Measurements from ENCODE around the gene SIK3. TPM values are rescaled to one million over a fixed set of nuclear protein-coding genes. Genes with fewer than 3 reads are reported as not detected.

The SIK3 gene
- total RNA-seq, 1 experiment from 2014 or later: 34.4 TPM

DNA sequence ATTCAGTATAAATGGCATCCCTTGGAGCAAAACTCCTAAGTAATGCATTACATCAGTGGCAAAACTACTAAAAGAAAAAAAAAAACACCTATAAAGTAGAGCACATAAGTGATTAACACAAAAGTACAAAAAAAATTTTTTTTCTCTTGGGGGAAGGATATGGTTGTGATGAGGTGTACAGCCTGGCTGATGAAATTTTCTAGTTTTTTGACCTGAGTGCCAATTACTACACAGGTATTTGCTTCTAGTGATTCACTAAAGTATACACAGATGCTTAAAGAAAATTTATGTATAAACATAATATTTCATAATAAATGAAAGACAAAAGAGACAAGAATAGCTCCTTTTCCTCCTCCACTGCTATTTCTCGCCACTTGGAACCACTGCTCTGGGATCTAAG lies 189.0 kb downstream of the SIK3 start:
- Mint-ChIP-seq H3K27me3 (ENCODE audit: low read depth) (no peaks in the 10 kb centered on the region), H3K36me3 (peaks cover 3% of the 10 kb centered on the region; the same call in 1 of the 2 replicates), H3K4me1 (no peaks in the 10 kb centered on the region), H3K9me3 (no peaks in the 10 kb centered on the region), H3K27ac (no peak overlapping the region), H3K4me3 (no peak overlapping the region)
- ATAC-seq (no peak), DNase-seq (ENCODE audit: low spot score) (no peak)
- TF ChIP-seq PRRX2 (CRISPR knock-in tag; IDR thresholded peaks at IDR 0.05): no peak
- TF ChIP-seq SP1 (CRISPR knock-in tag; conservative IDR thresholded peaks at IDR 0.05): no peak
- TF ChIP-seq MYBL2 (CRISPR knock-in tag; IDR thresholded peaks at IDR 0.05): no peak
- TF ChIP-seq, protein P1, sequence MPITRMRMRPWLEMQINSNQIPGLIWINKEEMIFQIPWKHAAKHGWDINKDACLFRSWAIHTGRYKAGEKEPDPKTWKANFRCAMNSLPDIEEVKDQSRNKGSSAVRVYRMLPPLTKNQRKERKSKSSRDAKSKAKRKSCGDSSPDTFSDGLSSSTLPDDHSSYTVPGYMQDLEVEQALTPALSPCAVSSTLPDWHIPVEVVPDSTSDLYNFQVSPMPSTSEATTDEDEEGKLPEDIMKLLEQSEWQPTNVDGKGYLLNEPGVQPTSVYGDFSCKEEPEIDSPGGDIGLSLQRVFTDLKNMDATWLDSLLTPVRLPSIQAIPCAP (CRISPR knock-in tag; IDR thresholded peaks at IDR 0.05): no peak
- TF ChIP-seq NFATC4 (CRISPR knock-in tag; IDR thresholded peaks at IDR 0.05): no peak
- TF ChIP-seq ZNF138 (CRISPR knock-in tag; conservative IDR thresholded peaks at IDR 0.05): no peak
- no peak for TF ChIP-seq SMAD3 (CRISPR knock-in tag; IDR thresholded peaks at IDR 0.05; ENCODE audit: borderline replicate concordance)
- TF ChIP-seq FOXP1 (CRISPR knock-in tag; IDR thresholded peaks at IDR 0.05; ENCODE audit: borderline replicate concordance): no peak
- TF ChIP-seq CREB1 (CRISPR knock-in tag; IDR thresholded peaks at IDR 0.05): no peak
- TF ChIP-seq, protein P2, sequence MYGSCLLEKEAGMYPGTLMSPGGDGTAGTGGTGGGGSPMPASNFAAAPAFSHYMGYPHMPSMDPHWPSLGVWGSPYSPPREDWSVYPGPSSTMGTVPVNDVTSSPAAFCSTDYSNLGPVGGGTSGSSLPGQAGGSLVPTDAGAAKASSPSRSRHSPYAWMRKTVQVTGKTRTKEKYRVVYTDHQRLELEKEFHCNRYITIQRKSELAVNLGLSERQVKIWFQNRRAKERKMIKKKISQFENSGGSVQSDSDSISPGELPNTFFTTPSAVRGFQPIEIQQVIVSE (CRISPR knock-in tag; IDR thresholded peaks at IDR 0.05; ENCODE audit: borderline replicate concordance): no peak
- no peak for TF ChIP-seq RORB (CRISPR knock-in tag; IDR thresholded peaks at IDR 0.05)
- TF ChIP-seq, protein P3, sequence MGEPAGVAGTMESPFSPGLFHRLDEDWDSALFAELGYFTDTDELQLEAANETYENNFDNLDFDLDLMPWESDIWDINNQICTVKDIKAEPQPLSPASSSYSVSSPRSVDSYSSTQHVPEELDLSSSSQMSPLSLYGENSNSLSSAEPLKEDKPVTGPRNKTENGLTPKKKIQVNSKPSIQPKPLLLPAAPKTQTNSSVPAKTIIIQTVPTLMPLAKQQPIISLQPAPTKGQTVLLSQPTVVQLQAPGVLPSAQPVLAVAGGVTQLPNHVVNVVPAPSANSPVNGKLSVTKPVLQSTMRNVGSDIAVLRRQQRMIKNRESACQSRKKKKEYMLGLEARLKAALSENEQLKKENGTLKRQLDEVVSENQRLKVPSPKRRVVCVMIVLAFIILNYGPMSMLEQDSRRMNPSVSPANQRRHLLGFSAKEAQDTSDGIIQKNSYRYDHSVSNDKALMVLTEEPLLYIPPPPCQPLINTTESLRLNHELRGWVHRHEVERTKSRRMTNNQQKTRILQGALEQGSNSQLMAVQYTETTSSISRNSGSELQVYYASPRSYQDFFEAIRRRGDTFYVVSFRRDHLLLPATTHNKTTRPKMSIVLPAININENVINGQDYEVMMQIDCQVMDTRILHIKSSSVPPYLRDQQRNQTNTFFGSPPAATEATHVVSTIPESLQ (CRISPR knock-in tag; IDR thresholded peaks at IDR 0.05): no peak
- no peak for TF ChIP-seq GTF2I (CRISPR knock-in tag; conservative IDR thresholded peaks at IDR 0.05)
- TF ChIP-seq, protein P4, sequence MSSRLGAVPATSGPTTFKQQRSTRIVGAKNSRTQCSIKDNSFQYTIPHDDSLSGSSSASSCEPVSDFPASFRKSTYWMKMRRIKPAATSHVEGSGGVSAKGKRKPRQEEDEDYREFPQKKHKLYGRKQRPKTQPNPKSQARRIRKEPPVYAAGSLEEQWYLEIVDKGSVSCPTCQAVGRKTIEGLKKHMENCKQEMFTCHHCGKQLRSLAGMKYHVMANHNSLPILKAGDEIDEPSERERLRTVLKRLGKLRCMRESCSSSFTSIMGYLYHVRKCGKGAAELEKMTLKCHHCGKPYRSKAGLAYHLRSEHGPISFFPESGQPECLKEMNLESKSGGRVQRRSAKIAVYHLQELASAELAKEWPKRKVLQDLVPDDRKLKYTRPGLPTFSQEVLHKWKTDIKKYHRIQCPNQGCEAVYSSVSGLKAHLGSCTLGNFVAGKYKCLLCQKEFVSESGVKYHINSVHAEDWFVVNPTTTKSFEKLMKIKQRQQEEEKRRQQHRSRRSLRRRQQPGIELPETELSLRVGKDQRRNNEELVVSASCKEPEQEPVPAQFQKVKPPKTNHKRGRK (CRISPR knock-in tag; IDR thresholded peaks at IDR 0.05; ENCODE audit: borderline replicate concordance): no peak
- TF ChIP-seq, protein P5, sequence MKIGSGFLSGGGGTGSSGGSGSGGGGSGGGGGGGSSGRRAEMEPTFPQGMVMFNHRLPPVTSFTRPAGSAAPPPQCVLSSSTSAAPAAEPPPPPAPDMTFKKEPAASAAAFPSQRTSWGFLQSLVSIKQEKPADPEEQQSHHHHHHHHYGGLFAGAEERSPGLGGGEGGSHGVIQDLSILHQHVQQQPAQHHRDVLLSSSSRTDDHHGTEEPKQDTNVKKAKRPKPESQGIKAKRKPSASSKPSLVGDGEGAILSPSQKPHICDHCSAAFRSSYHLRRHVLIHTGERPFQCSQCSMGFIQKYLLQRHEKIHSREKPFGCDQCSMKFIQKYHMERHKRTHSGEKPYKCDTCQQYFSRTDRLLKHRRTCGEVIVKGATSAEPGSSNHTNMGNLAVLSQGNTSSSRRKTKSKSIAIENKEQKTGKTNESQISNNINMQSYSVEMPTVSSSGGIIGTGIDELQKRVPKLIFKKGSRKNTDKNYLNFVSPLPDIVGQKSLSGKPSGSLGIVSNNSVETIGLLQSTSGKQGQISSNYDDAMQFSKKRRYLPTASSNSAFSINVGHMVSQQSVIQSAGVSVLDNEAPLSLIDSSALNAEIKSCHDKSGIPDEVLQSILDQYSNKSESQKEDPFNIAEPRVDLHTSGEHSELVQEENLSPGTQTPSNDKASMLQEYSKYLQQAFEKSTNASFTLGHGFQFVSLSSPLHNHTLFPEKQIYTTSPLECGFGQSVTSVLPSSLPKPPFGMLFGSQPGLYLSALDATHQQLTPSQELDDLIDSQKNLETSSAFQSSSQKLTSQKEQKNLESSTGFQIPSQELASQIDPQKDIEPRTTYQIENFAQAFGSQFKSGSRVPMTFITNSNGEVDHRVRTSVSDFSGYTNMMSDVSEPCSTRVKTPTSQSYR (CRISPR knock-in tag; IDR thresholded peaks at IDR 0.05): no peak
- TF ChIP-seq, protein P6, sequence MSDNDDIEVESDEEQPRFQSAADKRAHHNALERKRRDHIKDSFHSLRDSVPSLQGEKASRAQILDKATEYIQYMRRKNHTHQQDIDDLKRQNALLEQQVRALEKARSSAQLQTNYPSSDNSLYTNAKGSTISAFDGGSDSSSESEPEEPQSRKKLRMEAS (CRISPR knock-in tag; IDR thresholded peaks at IDR 0.05): no peak
- TF ChIP-seq KAT7 (CRISPR knock-in tag; IDR thresholded peaks at IDR 0.05; ENCODE audit: borderline replicate concordance): no peak
- TF ChIP-seq, protein P7, sequence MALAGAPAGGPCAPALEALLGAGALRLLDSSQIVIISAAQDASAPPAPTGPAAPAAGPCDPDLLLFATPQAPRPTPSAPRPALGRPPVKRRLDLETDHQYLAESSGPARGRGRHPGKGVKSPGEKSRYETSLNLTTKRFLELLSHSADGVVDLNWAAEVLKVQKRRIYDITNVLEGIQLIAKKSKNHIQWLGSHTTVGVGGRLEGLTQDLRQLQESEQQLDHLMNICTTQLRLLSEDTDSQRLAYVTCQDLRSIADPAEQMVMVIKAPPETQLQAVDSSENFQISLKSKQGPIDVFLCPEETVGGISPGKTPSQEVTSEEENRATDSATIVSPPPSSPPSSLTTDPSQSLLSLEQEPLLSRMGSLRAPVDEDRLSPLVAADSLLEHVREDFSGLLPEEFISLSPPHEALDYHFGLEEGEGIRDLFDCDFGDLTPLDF (CRISPR knock-in tag; IDR thresholded peaks at IDR 0.05): no peak
- ChIA-PET POLR2A (interaction anchor here (0.6 kb wide), 1 partner anchor 254 kb away, joined by 4 read pairs; no protein-coding TSS in a partner anchor), CTCF (no interaction called here)

All from WTC11 (cell line).